Urinary bladder (tissue), 4 donors: ENCODE results near the gene COBLL1. TPM values are rescaled to one million over a fixed set of nuclear protein-coding genes. Genes with fewer than 3 reads are reported as not detected.

ENCODE experiments used
- DNase-seq: peaks from one replicate; pipeline ENCODE4 v3.0.0-alpha.2; 2015; ENCODE audit errors: extremely low spot score
- H3K27ac ChIP-seq: one replicate; pipeline ENCODE4 v1.5.1; 2013; ENCODE audit warnings: low read depth, mild to moderate bottlenecking, moderate library complexity
- H3K36me3 ChIP-seq: one replicate; pipeline ENCODE4 v1.6.1; 2013; ENCODE audit warnings: mild to moderate bottlenecking, moderate library complexity; ENCODE audit not compliant: insufficient read depth
- H3K4me1 ChIP-seq: one replicate; pipeline ENCODE4 v1.6.1; 2013; ENCODE audit warnings: mild to moderate bottlenecking, moderate library complexity; ENCODE audit not compliant: insufficient read depth
- H3K4me3 ChIP-seq: one replicate; pipeline ENCODE4 v1.5.1; 2013; ENCODE audit warnings: low read depth, low read length
- WGBS: extraction: QIAGEN DNeasy Blood & Tissue Kit; methylation state at CpG from one replicate; pipeline ENCODE4 v1.1.7; 2013; 5-methylcytosine and 5-hydroxymethylcytosine counted together
- polyA plus RNA-seq: library from polyadenylated mRNA; stranded (reverse); fragments of 200-250 nt; gene quantifications from one replicate; pipeline ENCODE4 v1.2.3, GENCODE V29; 2013
- total RNA-seq: library from RNA; depleted of rRNA; stranded (reverse); fragments of >200 nt; gene quantifications from one replicate; pipeline ENCODE4 v1.2.3, GENCODE V29; 2014
- donor health status: healthy with polysubstance abuse.
- donor health status: healthy.

COBLL1 gene
- total and polyA plus RNA-seq, 2 donors: 12.9 to 51.8 TPM

- WGBS: 45% methylated on average over 8 of the region's 8 CpGs
- Histone ChIP-seq H3K4me3 (peak overlapping the region; percentile 81), H3K4me1 (no peaks in the 10 kb centered on the region)
These were observed 972 bp upstream of the COBLL1 start for GRCh38 chr2:164842624-164842966.

DNA sequence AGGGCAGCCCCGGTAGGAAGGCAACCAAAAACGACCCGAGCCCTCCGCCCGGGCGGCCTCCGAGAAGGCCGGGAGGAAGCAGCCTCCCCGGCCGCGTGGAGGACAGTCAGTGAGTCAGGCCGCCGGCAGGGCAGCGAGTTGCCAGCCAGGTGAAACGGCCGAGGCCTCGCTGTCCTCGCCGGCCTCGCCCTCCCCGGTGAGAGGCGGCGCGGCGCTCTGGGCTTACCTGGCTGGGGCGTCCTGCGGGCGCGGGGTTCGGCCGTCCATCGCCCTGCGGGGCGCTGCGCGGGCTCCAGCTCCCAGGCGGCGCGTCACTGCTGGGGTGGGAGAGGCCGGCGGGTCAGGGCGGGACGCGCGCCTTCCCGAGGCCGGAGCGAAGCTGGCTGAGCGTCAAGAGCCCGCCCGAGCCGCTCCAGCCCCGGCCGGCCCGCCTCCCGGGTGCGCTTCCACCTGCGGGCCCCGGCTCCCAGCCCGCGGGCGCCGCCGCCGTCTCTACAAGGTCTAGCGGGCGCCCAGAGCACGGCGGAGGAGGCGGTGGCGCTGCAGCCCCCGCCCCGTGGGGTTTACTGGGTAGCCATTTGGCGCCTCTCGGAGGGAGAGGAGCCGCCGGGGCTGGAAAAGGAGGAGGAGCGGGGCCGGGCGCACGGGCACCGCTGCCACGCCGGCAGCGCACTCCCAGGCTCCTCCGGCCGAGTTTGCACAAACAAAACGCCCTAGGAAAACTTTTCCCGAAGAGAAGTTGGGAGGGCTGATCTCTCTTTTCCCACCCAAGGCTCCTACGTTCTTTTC, 499 bp downstream of the COBLL1 start:
- Histone ChIP-seq H3K27ac (peak overlapping the region; percentile 81), H3K36me3 (no peaks in the 10 kb centered on the region), H3K4me3 (peak overlapping the region; percentile 81), H3K4me1 (no peaks in the 10 kb centered on the region)
- DNase-seq: no peak
- WGBS: under 1% methylated on average over 90 of the region's 90 CpGs

More at GRCh38 chr2:164842624-164842966, 972 bp upstream of the COBLL1 start:
- Histone ChIP-seq H3K27ac (no peak overlapping the region), H3K36me3 (no peaks in the 10 kb centered on the region)
- no peak for DNase-seq

DNA sequence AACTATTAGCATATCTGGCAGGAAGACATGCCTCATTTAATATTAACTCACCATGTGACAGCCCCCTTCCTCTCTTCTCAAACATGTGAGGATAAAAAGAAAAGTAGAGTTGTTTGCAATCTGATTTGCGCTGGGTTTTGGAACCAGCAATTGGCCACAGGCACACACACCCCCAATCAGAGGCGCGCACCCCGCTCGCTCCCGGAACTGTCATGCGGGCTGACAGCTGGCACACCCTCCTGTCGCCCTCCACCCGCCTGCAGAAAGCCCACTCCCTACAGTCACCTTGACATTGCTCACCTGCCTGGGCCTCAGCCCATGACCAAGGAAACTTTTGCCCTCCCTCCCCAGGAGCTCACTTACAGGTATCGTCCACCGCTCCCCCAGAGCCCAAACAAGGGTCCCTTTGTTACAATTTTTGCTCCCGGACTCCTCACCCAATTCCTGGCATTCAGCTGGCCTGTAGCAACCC, 1.1 kb downstream of the COBLL1 start:
- Histone ChIP-seq H3K36me3 (no peaks in the 10 kb centered on the region), H3K4me3 (peak overlapping the region; percentile 81), H3K4me1 (no peaks in the 10 kb centered on the region), H3K27ac (peak overlapping the region; percentile 81)
- DNase-seq: no peak
- WGBS: 5% methylated on average over 12 of the region's 12 CpGs

GRCh38 chr2:164839914-164840457, 1.6 kb downstream of the COBLL1 start:
- Histone ChIP-seq H3K4me1 (no peaks in the 10 kb centered on the region), H3K4me3 (peak overlapping the region; percentile 81), H3K27ac (no peak overlapping the region), H3K36me3 (no peaks in the 10 kb centered on the region)
- WGBS: 21% methylated on average over 8 of the region's 8 CpGs
- DNase-seq: peak; percentile 13

- H3K27ac ChIP-seq: no peak overlapping the region
- no peaks in the 10 kb centered on the region for H3K4me1 ChIP-seq
- WGBS: 88% methylated on average over 3 of the region's 3 CpGs
- H3K4me3 ChIP-seq: no peak overlapping the region
- no peak for DNase-seq
- H3K36me3 ChIP-seq: no peaks in the 10 kb centered on the region
These were observed 3.8 kb downstream of the COBLL1 start for GRCh38 chr2:164837807-164838206.

DNA sequence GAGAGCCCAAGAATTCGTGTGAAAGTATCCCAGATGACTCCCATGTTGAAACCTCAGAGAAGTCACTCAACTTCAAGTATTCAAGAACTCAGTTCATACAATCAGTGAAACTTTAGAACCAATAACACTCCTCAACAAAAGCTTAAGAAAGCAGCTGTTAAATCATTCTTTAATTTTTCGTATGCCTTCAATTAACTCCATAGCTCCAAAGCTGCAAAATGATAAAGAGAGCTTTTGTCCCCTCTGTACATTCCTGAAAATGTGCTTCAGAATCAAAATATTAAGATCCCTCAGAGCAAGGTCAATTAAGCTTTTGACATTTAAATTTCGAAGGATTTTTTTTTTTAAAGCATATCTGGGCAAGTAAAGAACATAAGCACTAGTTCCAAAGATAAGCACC, 4.7 kb downstream of the COBLL1 start:
- Histone ChIP-seq H3K27ac (no peak overlapping the region), H3K4me3 (no peak overlapping the region), H3K4me1 (no peaks in the 10 kb centered on the region), H3K36me3 (no peaks in the 10 kb centered on the region)
- WGBS: 60% methylated on average over 3 of the region's 3 CpGs
- no peak for DNase-seq

- Histone ChIP-seq H3K4me1 (no peaks in the 10 kb centered on the region), H3K36me3 (no peaks in the 10 kb centered on the region), H3K27ac (no peak overlapping the region), H3K4me3 (no peak overlapping the region)
- no peak for DNase-seq
These were observed 6.3 kb downstream of the COBLL1 start for GRCh38 chr2:164835302-164835701.

- Histone ChIP-seq H3K4me1 (no peaks in the 10 kb centered on the region), H3K4me3 (no peak overlapping the region), H3K36me3 (peaks cover 3% of the 10 kb centered on the region), H3K27ac (peak overlapping the region; percentile 56)
- 84% methylated on average over 4 of the region's 4 CpGs for WGBS
- DNase-seq: no peak
These were observed 9.7 kb downstream of the COBLL1 start for GRCh38 chr2:164831887-164832286.

DNA sequence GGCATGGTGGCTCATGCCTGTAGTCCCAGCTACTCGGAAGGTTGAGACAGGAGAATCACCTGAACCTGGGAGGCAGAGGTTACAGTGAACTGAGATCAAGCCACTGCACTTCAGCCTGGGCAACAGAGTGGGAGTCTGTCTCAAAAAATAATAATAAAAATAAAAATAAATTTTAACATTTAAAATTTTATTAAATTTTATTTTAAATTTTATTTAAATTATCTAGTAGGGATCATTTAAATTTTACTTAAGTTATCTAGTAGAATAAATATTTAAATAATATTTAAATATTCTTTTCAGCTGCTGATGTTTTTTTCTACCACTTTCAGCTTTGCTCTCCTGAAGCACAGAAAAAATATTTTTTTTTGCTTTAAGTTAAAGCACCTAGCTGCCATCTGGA, 10.4 kb downstream of the COBLL1 start:
- Histone ChIP-seq H3K4me1 (no peaks in the 10 kb centered on the region), H3K27ac (no peak overlapping the region), H3K36me3 (peaks cover 3% of the 10 kb centered on the region), H3K4me3 (no peak overlapping the region)
- DNase-seq: no peak
- 93% methylated on average over 1 of the region's 1 CpG for WGBS

DNA sequence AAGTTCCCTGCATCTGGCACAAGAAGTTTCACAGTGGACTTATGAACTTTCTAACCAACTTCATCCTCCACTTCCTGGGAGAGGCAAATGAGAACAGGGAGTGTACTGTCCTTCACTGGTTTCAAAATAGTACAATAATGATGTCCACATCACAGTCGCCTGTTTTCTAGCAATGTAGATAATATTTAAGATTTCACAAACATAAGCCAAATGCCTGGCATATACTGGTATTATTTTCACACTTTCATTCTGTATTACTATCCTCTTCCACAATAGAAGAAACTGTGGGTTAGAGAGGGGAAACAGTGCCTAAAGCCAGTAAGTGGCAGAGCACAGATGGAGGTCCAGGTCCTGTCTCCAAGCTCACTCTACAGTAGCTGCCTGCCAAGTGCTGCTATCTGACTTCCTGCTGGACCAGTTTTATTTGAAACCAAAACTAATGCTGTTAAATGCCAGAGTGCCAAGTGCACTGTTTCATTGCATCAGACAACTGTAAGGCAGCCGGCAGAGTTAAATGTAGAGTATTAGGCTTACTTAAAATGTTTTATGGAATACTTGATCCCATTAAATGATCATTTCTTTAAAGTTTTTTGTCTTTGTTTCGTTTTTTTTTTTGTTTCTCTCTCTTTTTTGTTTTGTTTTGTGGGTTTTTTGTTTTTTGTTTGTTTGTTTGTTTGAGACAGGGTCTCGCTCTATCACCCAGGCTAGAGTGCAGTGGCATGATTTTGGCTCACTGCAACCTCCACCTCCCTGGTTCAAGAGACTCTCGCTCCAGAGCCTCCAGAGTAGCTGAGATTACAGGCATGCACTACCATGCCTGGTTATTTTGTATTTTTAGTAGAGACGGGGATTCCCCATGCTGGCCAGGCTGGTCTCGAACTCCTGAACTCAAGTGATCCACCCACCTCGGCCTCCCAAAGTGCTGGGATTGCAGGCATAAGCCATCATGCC, 15.1 kb downstream of the COBLL1 start:
- Histone ChIP-seq H3K4me1 (no peaks in the 10 kb centered on the region), H3K27ac (no peak overlapping the region), H3K36me3 (peaks cover 3% of the 10 kb centered on the region), H3K4me3 (no peak overlapping the region)
- WGBS: 60% methylated on average over 8 of the region's 8 CpGs
- peak; percentile 35 for DNase-seq

- no peak overlapping the region for H3K4me3 ChIP-seq
- peaks cover under 1% of the 10 kb centered on the region for H3K36me3 ChIP-seq
- H3K4me1 ChIP-seq: no peaks in the 10 kb centered on the region
- no peak for DNase-seq
- peak overlapping the region; percentile 2 for H3K27ac ChIP-seq
These were observed 16.8 kb downstream of the COBLL1 start for GRCh38 chr2:164824872-164825271.

GRCh38 chr2:164823126-164823525, 18.5 kb downstream of the COBLL1 start:
- DNase-seq: no peak
- Histone ChIP-seq H3K4me3 (no peak overlapping the region), H3K36me3 (no peaks in the 10 kb centered on the region), H3K4me1 (no peaks in the 10 kb centered on the region), H3K27ac (no peak overlapping the region)
- WGBS: 94% methylated on average over 5 of the region's 5 CpGs

DNA sequence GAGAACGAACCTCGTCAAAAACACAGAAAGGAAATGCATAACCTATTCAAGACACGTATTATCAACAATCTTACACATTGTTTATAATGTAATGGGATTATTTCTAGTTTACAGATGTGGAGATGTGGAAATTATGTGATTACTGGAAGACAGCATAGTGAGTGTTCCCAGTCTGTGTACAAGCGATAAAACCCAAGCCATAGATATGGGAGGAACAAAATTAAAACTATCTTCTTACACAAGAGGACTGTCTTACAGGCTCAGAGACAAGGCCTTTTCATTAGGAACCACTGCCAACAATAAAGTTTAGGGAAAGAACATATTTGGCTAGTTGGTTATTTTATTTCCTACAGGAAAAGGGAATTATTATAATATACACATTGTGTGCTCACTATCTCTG, 20.3 kb downstream of the COBLL1 start:
- no peak overlapping the region for H3K4me3 ChIP-seq
- DNase-seq: no peak
- 44% methylated on average over 4 of the region's 4 CpGs for WGBS
- no peaks in the 10 kb centered on the region for H3K4me1 ChIP-seq
- H3K36me3 ChIP-seq: no peaks in the 10 kb centered on the region
- no peak overlapping the region for H3K27ac ChIP-seq
